ENCODE measurements around the gene C1orf159. TPM values are rescaled to one million over a fixed set of nuclear protein-coding genes. Genes with fewer than 3 reads are reported as not detected.
A peak's percentile ranks its signal among the peaks of the same experiment; 100 is the strongest.

The C1orf159 gene
- total and polyA plus RNA-seq, 9 of the 15 experiments (the other 6 are each of a cell fraction or from before 2014, with no cell fraction given), result 0.28 to 54.9 (median 10.6) TPM

DNA sequence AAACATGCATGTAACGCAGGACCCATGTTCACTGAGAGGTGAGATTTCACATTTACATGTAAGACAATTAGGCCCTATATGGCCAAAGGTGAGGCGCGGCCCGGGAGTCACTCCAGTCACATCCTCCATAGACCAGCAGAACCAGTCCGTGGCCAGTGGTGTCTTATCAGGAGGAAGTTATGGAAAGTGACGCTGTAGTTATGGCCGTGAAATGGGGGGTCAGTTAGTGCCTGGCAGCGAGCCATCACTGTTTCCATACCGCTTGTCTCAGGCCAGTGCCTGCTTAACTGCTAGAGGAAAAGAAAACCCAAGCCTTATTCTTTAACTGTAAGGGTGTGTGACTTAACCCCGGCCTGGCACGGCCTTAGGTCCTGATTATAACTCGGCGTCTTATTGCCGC is 6.1 kb downstream of the C1orf159 start (continued):
- TF ChIP-seq SFPQ (IDR thresholded peaks at IDR 0.05; ENCODE audit: low read depth, low read length), result no peak
- TF ChIP-seq XRCC3 (IDR thresholded peaks at IDR 0.05), result no peak
- no peak for TF ChIP-seq FOXA3 (CRISPR knock-in tag; conservative IDR thresholded peaks at IDR 0.05 in 1 of 2, IDR thresholded peaks at IDR 0.05 in 1 of 2)
- TF ChIP-seq SRSF7 (optimal IDR thresholded peaks at IDR 0.05; ENCODE audit: low read depth, low read length), result no peak
- TF ChIP-seq, protein P1, sequence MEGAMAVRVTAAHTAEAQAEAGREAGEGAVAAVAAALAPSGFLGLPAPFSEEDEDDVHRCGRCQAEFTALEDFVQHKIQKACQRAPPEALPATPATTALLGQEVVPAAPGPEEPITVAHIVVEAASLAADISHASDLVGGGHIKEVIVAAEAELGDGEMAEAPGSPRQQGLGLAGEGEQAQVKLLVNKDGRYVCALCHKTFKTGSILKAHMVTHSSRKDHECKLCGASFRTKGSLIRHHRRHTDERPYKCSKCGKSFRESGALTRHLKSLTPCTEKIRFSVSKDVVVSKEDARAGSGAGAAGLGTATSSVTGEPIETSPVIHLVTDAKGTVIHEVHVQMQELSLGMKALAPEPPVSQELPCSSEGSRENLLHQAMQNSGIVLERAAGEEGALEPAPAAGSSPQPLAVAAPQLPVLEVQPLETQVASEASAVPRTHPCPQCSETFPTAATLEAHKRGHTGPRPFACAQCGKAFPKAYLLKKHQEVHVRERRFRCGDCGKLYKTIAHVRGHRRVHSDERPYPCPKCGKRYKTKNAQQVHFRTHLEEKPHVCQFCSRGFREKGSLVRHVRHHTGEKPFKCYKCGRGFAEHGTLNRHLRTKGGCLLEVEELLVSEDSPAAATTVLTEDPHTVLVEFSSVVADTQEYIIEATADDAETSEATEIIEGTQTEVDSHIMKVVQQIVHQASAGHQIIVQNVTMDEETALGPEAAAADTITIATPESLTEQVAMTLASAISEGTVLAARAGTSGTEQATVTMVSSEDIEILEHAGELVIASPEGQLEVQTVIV (CRISPR knock-in tag; IDR thresholded peaks at IDR 0.05; ENCODE audit: borderline replicate concordance), result no peak
- TF ChIP-seq ZBTB12 (CRISPR knock-in tag; IDR thresholded peaks at IDR 0.05), result peak; percentile 61
- no peak for TF ChIP-seq CBX8 (IDR thresholded peaks at IDR 0.05; ENCODE audit: borderline replicate concordance, extremely low read depth, low read depth, low read length, poor library complexity, severe bottlenecking)
- no peak for TF ChIP-seq PRDM10 (IDR thresholded peaks at IDR 0.05; ENCODE audit: partially characterized antibody)
- peak; percentile 61 for TF ChIP-seq TEAD4 (IDR thresholded peaks at IDR 0.05; ENCODE audit: low read length)
- TF ChIP-seq TEAD4 (CRISPR knock-in tag; IDR thresholded peaks at IDR 0.05; ENCODE audit: borderline replicate concordance), result no peak
- no peak for TF ChIP-seq SIX5 (IDR thresholded peaks at IDR 0.05; ENCODE audit: borderline replicate concordance in 1 of 2, insufficient read depth in 1 of 2, low read depth in 1 of 2, low read length in 2 of 2)
- no peak for TF ChIP-seq ZNF77 (CRISPR knock-in tag; IDR thresholded peaks at IDR 0.05)
- no peak for TF ChIP-seq C11orf30 (IDR thresholded peaks at IDR 0.05; ENCODE audit: low read depth)
